ENCODE measurements around the gene GEMIN2.

- TF ChIP-seq POLR2A (IDR thresholded peaks at IDR 0.05): no peak
- TF ChIP-seq CTCF (IDR thresholded peaks at IDR 0.05): no peak
- no peak for TF ChIP-seq EP300 (IDR thresholded peaks at IDR 0.05)
Measured at GRCh38 chr14:39160494-39160893, 46.4 kb downstream of the GEMIN2 start.

Measured in suprapubic skin (tissue), 3 donors.